B cell (primary cell): Measurements from ENCODE around the gene GNLY. TPM values are rescaled to one million over a fixed set of nuclear protein-coding genes. Genes with fewer than 3 reads are reported as not detected.
A peak's percentile ranks its signal among the peaks of the same experiment; 100 is the strongest.

ENCODE experiments used
- ATAC-seq: fragments of 200-7000 bp; cut with Tn5 transposase; one replicate; pipeline ENCODE4 v1.10.0; 2021; ENCODE audit warnings: low read depth, mild to moderate bottlenecking, moderate number of reproducible peaks, moderate library complexity
- CTCF ChIA-PET: fragments of 350-600 bp; sonication (Branson Sonifier 250); formaldehyde crosslinking; loops from one replicate; lab custom pipeline; 2021; ENCODE audit warnings: antibody characterized with exemption, inconsistent platforms; lab: Charles Lee
- POLR2A ChIA-PET: fragments of 350-600 bp; sonication (Branson Sonifier 250); formaldehyde crosslinking; loops from one replicate; lab custom pipeline; 2021; ENCODE audit warnings: antibody characterized with exemption; lab: Charles Lee
- DNase-seq: peaks from one replicate; pipeline ENCODE4 v3.0.0; 2013
- H2AFZ ChIP-seq: 2 replicates; pipeline ENCODE4 v1.6.1; 2012; ENCODE audit warnings: mild to moderate bottlenecking, low read depth, low read length; ENCODE audit not compliant: insufficient read depth, poor library complexity, severe bottlenecking
- H3K27ac ChIP-seq, 2 donors: 1 replicate in 1 of 2; 2 replicates in 1 of 2; pipeline ENCODE4 v1.5.1; 2012 to 2013; ENCODE audit warnings: low read length in 2 of 2, mild to moderate bottlenecking in 2 of 2, moderate library complexity in 1 of 2
- H3K27me3 ChIP-seq, 4 experiments: fragments of 200-600 bp in 1 of 4; sonication (generic) in 1 of 4; replicated peaks in 1 of 4; 1 replicate in 2 of 4; 2 replicates in 2 of 4; pipeline versions ENCODE4 v1.6.1 to v1.7.0; 2013 to 2016; ENCODE audit warnings: low read length in 3 of 4, mild to moderate bottlenecking in 2 of 4, mixed read lengths in 1 of 4, moderate library complexity in 1 of 4; ENCODE audit not compliant: insufficient read depth in 4 of 4, control insufficient read depth in 3 of 4; ENCODE audit errors: control extremely low read depth in 1 of 4
- H3K36me3 ChIP-seq, 2 experiments: replicated peaks in 1 of 2; 1 replicate in 1 of 2; 2 replicates in 1 of 2; pipeline versions ENCODE4 v1.6.1 to v1.7.1; 2013; ENCODE audit warnings: low read length in 1 of 2; ENCODE audit not compliant: insufficient read depth in 2 of 2, control insufficient read depth in 1 of 2; ENCODE audit errors: control extremely low read depth in 1 of 2, extremely low read depth in 1 of 2
- H3K4me1 ChIP-seq, 2 donors: fragments of 200-600 bp in 1 of 2; sonication (generic) in 1 of 2; 1 replicate in 1 of 2; 2 replicates in 1 of 2; pipeline versions ENCODE4 v1.5.1 to v1.6.1; 2013 to 2017; ENCODE audit warnings: low read length in 2 of 2; ENCODE audit not compliant: control insufficient read depth in 2 of 2, insufficient read depth in 2 of 2
- H3K4me2 ChIP-seq: replicated peaks from 2 replicates; pipeline ENCODE3; 2012; ENCODE audit warnings: mild to moderate bottlenecking, low read depth, low read length; ENCODE audit not compliant: poor library complexity, severe bottlenecking
- H3K4me3 ChIP-seq, 5 experiments: fragments of 200-600 bp in 1 of 5; sonication (generic) in 1 of 5; 1 replicate in 3 of 5; 2 replicates in 2 of 5; pipeline versions ENCODE4 v1.5.1 to v1.7.0; 2011 to 2016; ENCODE audit warnings: low read length in 4 of 5, mild to moderate bottlenecking in 4 of 5, low read depth in 2 of 5, control low read depth in 1 of 5, moderate library complexity in 1 of 5; ENCODE audit not compliant: insufficient read depth in 1 of 5; ENCODE audit errors: control extremely low read depth in 1 of 5, extremely low read depth in 1 of 5
- H3K79me2 ChIP-seq: fragments of 200-600 bp; sonication (generic); one replicate; pipeline ENCODE4 v1.6.0; 2016; ENCODE audit warnings: low read length; ENCODE audit not compliant: control insufficient read depth, insufficient read depth
- H3K9ac ChIP-seq: fragments of 200-600 bp; sonication (generic); 2 replicates; pipeline ENCODE4 v1.6.1; 2017; ENCODE audit warnings: mild to moderate bottlenecking, low read length, moderate library complexity
- H3K9me3 ChIP-seq, 3 donors: one replicate each; pipeline versions ENCODE4 v1.6.1 to v1.7.1; 2013; ENCODE audit warnings: low read length in 2 of 3; ENCODE audit not compliant: control insufficient read depth in 2 of 3, insufficient read depth in 1 of 3; ENCODE audit errors: control extremely low read depth in 1 of 3
- H4K20me1 ChIP-seq: 2 replicates; pipeline ENCODE4 v1.6.0; 2012; ENCODE audit warnings: mild to moderate bottlenecking, low read length; ENCODE audit not compliant: insufficient read depth, control insufficient read depth, poor library complexity, severe bottlenecking
- H3K27ac Mint-ChIP-seq: one replicate; pipeline ENCODE4 v1.8.0; 2021; ENCODE audit warnings: mixed read lengths
- H3K27me3 Mint-ChIP-seq: one replicate; pipeline ENCODE4 v1.8.0; 2021; ENCODE audit warnings: mixed read lengths
- H3K4me1 Mint-ChIP-seq: one replicate; pipeline ENCODE4 v1.8.0; 2021; ENCODE audit warnings: mixed read lengths
- H3K4me3 Mint-ChIP-seq: one replicate; pipeline ENCODE4 v1.8.0; 2021; ENCODE audit warnings: mixed read lengths
- H3K9me3 Mint-ChIP-seq: one replicate; pipeline ENCODE4 v1.8.0; 2022; ENCODE audit warnings: mixed read lengths; ENCODE audit not compliant: insufficient read depth
- EZH2 ChIP-seq: IDR thresholded peaks from 2 replicates; pipeline ENCODE4 v1.6.1; 2012; ENCODE audit warnings: borderline replicate concordance, low read depth, mild to moderate bottlenecking, moderate library complexity, low read length; ENCODE audit not compliant: insufficient read depth, poor library complexity, severe bottlenecking
- WGBS: methylation state at CpG from one replicate; pipeline ENCODE4 v1.1.5; 2013; ENCODE audit warnings: missing lambda C conversion rate; ENCODE audit not compliant: insufficient coverage; 5-methylcytosine and 5-hydroxymethylcytosine counted together
- intact Hi-C: fragments of 100-400 bp; cut with micrococcal nuclease; formaldehyde crosslinking; loops from one replicate; pipeline ENCODE4 v1.10.0; 2022
- polyA plus RNA-seq: library from polyadenylated mRNA; depleted of rRNA; stranded (reverse); fragments of >200 nt; gene quantifications from 2 replicates; pipeline ENCODE4 v1.2.3, GENCODE V29; 2012
- total RNA-seq, 2 donors: library from RNA; stranded (reverse); fragments of 120-200 nt in 1 of 2; gene quantifications; 1 replicate in 1 of 2; 2 replicates in 1 of 2; pipeline versions ENCODE4 v1.2.3 to v1.2.4, GENCODE V29; 2013 to 2022
- TF ChIP-seq, protein P1 (sequence below): fragments of 200-600 bp; IDR thresholded peaks from one replicate; pipeline ENCODE4 v1.8.0; 2022; ENCODE audit warnings: antibody characterized with exemption, mild to moderate bottlenecking

The GNLY gene
- total and polyA plus RNA-seq, 2 donors (not counting 1 experiment from before 2014, with no cell fraction given), result 3.9 to 4.2 TPM

DNA sequence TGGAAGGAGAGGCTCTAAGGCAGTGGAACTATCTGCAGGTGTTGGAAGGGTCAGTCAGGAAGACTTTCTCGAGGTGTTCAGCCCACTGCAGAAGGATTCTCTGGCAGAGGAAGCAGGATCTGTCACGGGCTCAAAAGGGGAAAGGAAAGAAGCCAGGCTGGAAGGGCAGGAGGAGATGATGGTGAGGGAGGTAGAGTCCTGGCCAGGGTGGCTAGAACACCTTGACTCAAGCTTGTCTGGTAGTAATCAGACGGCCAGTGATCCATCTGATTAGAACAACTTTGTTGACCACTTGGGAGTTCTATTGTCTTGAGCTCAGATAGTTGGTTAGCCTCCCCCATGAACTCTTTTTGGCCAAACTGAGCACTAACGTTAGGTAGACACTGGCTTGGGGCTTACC lies 49.9 kb downstream of the GNLY start:
- POLR2A ChIA-PET, result no interaction called here

More for the DNA sequence above, 49.9 kb downstream of the GNLY start:
- no peaks in the 10 kb centered on the region for H3K36me3 ChIP-seq
- no peak overlapping the region for H3K27ac ChIP-seq
- no peak overlapping the region for H2AFZ ChIP-seq
- Mint-ChIP-seq H3K9me3 (no peaks in the 10 kb centered on the region), H3K4me1 (peaks cover 38% of the 10 kb centered on the region), H3K27me3 (peaks cover 44% of the 10 kb centered on the region), H3K4me3 (no peak overlapping the region), H3K27ac (peak overlapping the region; percentile 27)
- no peaks in the 10 kb centered on the region for H4K20me1 ChIP-seq
- CTCF ChIA-PET, result interaction anchor here (1.0 to 2.1 kb wide), 3 partner anchors 15 to 83 kb away, joined by 3 to 11 read pairs (median 4); no protein-coding TSS in a partner anchor
- H3K79me2 ChIP-seq, result no peaks in the 10 kb centered on the region
- ATAC-seq (no peak), DNase-seq (no peak)
- TF ChIP-seq, protein P1, sequence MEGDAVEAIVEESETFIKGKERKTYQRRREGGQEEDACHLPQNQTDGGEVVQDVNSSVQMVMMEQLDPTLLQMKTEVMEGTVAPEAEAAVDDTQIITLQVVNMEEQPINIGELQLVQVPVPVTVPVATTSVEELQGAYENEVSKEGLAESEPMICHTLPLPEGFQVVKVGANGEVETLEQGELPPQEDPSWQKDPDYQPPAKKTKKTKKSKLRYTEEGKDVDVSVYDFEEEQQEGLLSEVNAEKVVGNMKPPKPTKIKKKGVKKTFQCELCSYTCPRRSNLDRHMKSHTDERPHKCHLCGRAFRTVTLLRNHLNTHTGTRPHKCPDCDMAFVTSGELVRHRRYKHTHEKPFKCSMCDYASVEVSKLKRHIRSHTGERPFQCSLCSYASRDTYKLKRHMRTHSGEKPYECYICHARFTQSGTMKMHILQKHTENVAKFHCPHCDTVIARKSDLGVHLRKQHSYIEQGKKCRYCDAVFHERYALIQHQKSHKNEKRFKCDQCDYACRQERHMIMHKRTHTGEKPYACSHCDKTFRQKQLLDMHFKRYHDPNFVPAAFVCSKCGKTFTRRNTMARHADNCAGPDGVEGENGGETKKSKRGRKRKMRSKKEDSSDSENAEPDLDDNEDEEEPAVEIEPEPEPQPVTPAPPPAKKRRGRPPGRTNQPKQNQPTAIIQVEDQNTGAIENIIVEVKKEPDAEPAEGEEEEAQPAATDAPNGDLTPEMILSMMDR, result no peak
- TF ChIP-seq EZH2, result no peak
- H3K4me1 ChIP-seq, result peaks cover 33 to 37% of the 10 kb centered on the region in 2 donors
- no peak overlapping the region for H3K4me2 ChIP-seq
- intact Hi-C loops, result no loop called here
- no peak overlapping the region for H3K4me3 ChIP-seq
- H3K27me3 ChIP-seq, result peaks cover 0 to 16% (median 6%) of the 10 kb centered on the region in 4 experiments
- no peak overlapping the region for H3K9ac ChIP-seq
- WGBS, result 77% methylated on average over 4 of the region's 4 CpGs
- peaks cover 0 to 14% (median 14%) of the 10 kb centered on the region in 3 donors for H3K9me3 ChIP-seq
